Measurements from ENCODE around the gene TAAR5.

- no peak for TF ChIP-seq CTCF (IDR thresholded peaks at IDR 0.05)
- TF ChIP-seq ZNF121 (CRISPR knock-in tag; IDR thresholded peaks at IDR 0.05): no peak
- no peak for TF ChIP-seq NR2C2 (CRISPR knock-in tag; IDR thresholded peaks at IDR 0.05)
- TF ChIP-seq E2F1 (CRISPR knock-in tag; IDR thresholded peaks at IDR 0.05): no peak
- no peak for TF ChIP-seq ETV6 (CRISPR knock-in tag; IDR thresholded peaks at IDR 0.05)
- TF ChIP-seq SP1 (CRISPR knock-in tag; conservative IDR thresholded peaks at IDR 0.05): no peak
- no peak for TF ChIP-seq TCF7 (CRISPR knock-in tag; IDR thresholded peaks at IDR 0.05; ENCODE audit: low read depth)
- no peak for TF ChIP-seq USF2 (CRISPR knock-in tag; IDR thresholded peaks at IDR 0.05)
- TF ChIP-seq IRF1 (CRISPR knock-in tag; IDR thresholded peaks at IDR 0.05): no peak
- TF ChIP-seq E2F4 (CRISPR knock-in tag; IDR thresholded peaks at IDR 0.05; ENCODE audit: borderline replicate concordance, low read depth): no peak
- no peak for TF ChIP-seq SMAD3 (CRISPR knock-in tag; IDR thresholded peaks at IDR 0.05; ENCODE audit: borderline replicate concordance)
- TF ChIP-seq ZSCAN18 (CRISPR knock-in tag; IDR thresholded peaks at IDR 0.05): no peak
Observed at GRCh38 chr6:132544826-132545225, 44.7 kb downstream of the TAAR5 start.
